SK-N-SH (cell line): ENCODE measurements around the gene MTUS2. TPM values are rescaled to one million over a fixed set of nuclear protein-coding genes. Genes with fewer than 3 reads are reported as not detected.

Experiments
- CTCF ChIA-PET: fragments of 300-600, 350-600 bp; formaldehyde crosslinking; extraction: SDS; loops from one replicate; lab custom pipeline; 2021; lab: Yijun Ruan, JAX
- POLR2A ChIA-PET: fragments of 350-600 bp; sonication (Branson Sonifier 250); formaldehyde crosslinking; extraction: SDS; loops from one replicate; lab custom pipeline; 2020; ENCODE audit warnings: antibody characterized with exemption, inconsistent platforms; lab: Yijun Ruan, JAX
- DNase-seq: peaks from one replicate; pipeline ENCODE4 v3.0.0; 2012
- H2AFZ ChIP-seq: fragments of 200-600 bp; sonication (generic); 2 replicates; pipeline ENCODE4 v1.8.1; 2016; ENCODE audit warnings: antibody characterized with exemption, mild to moderate bottlenecking, low read depth
- H3F3A ChIP-seq: fragments of 200-600 bp; sonication (generic); replicated peaks from 2 replicates; pipeline ENCODE3; 2016; ENCODE audit warnings: antibody characterized with exemption, mild to moderate bottlenecking; ENCODE audit not compliant: insufficient read depth
- H3K27ac ChIP-seq, 2 experiments: fragments of 200-500 bp in 1 of 2; fragments of 200-600 bp in 1 of 2; sonication (Bioruptor generic) in 1 of 2; sonication (generic), shearing (Covaris generic) in 1 of 2; 2 replicates each; pipeline versions ENCODE4 v1.5.1 to v1.6.1; 2014 to 2016; ENCODE audit warnings: low read depth in 2 of 2, inconsistent platforms in 1 of 2, low read length in 1 of 2, mild to moderate bottlenecking in 1 of 2, mixed read lengths in 1 of 2
- H3K27me3 ChIP-seq: fragments of 200-600 bp; sonication (generic), shearing (Covaris generic); 2 replicates; pipeline ENCODE4 v1.6.1; 2016; ENCODE audit warnings: mixed run types; ENCODE audit not compliant: insufficient read depth
- H3K36me3 ChIP-seq, 2 experiments: fragments of 200-500 bp in 1 of 2; fragments of 200-600 bp in 1 of 2; sonication (Bioruptor generic) in 1 of 2; sonication (generic) in 1 of 2; replicated peaks in 1 of 2; 2 replicates each; pipeline versions ENCODE3 to v1.5.1; 2014 to 2016; ENCODE audit warnings: low read length in 1 of 2, mild to moderate bottlenecking in 1 of 2; ENCODE audit not compliant: insufficient read depth in 2 of 2, control insufficient read depth in 1 of 2
- H3K4me1 ChIP-seq, 2 experiments: fragments of 200-500 bp in 1 of 2; fragments of 200-600 bp in 1 of 2; sonication (Bioruptor generic) in 1 of 2; sonication (generic), shearing (Covaris generic) in 1 of 2; 2 replicates each; pipeline versions ENCODE4 v1.5.1 to v1.6.1; 2014 to 2016; ENCODE audit warnings: low read depth in 1 of 2, low read length in 1 of 2, mixed run types in 1 of 2; ENCODE audit not compliant: insufficient read depth in 2 of 2, control insufficient read depth in 1 of 2
- H3K4me2 ChIP-seq: fragments of 200-600 bp; sonication (generic), shearing (Covaris generic); 2 replicates; pipeline ENCODE4 v1.6.1; 2017; ENCODE audit warnings: mixed run types
- H3K4me3 ChIP-seq, 2 experiments: fragments of 200-500 bp in 1 of 2; fragments of 200-600 bp in 1 of 2; sonication (Bioruptor generic) in 1 of 2; sonication (generic), shearing (Covaris generic) in 1 of 2; 2 replicates each; pipeline versions ENCODE4 v1.5.1 to v1.8.1; 2014 to 2016; ENCODE audit warnings: low read depth in 2 of 2, inconsistent platforms in 1 of 2, low read length in 1 of 2, mild to moderate bottlenecking in 1 of 2, mixed read lengths in 1 of 2, moderate library complexity in 1 of 2
- H3K79me2 ChIP-seq: fragments of 200-600 bp; sonication (generic); 2 replicates; pipeline ENCODE4 v1.8.1; 2017; ENCODE audit warnings: mild to moderate bottlenecking; ENCODE audit not compliant: insufficient read depth
- H3K9ac ChIP-seq: fragments of 200-600 bp; sonication (generic); 2 replicates; pipeline ENCODE4 v1.6.1; 2017; ENCODE audit warnings: mixed run types
- H3K9me2 ChIP-seq: fragments of 200-600 bp; sonication (generic); 2 replicates; pipeline ENCODE4 v1.6.1; 2017; ENCODE audit warnings: mixed run types
- H3K9me3 ChIP-seq: fragments of 200-600 bp; sonication (generic); 2 replicates; pipeline ENCODE4 v1.6.1; 2017; ENCODE audit warnings: mixed run types, mild to moderate bottlenecking, moderate library complexity
- H4K20me1 ChIP-seq: fragments of 200-600 bp; sonication (generic); 2 replicates; pipeline ENCODE4 v1.6.1; 2017; ENCODE audit warnings: mild to moderate bottlenecking, mixed run types; ENCODE audit not compliant: insufficient read depth
- FOSL2 ChIP-seq: IDR thresholded peaks from 2 replicates; pipeline ENCODE4 v1.4.0; 2012; ENCODE audit warnings: low read depth, mild to moderate bottlenecking, moderate library complexity, borderline replicate concordance
- GABPA ChIP-seq: IDR thresholded peaks from 2 replicates; pipeline ENCODE4 v1.4.0; 2012; ENCODE audit warnings: low read depth, mild to moderate bottlenecking
- GATA2 ChIP-seq: sonication (generic); formaldehyde crosslinking; IDR thresholded peaks from 2 replicates; pipeline ENCODE4 v1.5.0; 2020; ENCODE audit warnings: mild to moderate bottlenecking, missing genetic modification reagents
- JUND ChIP-seq: IDR thresholded peaks from 2 replicates; pipeline ENCODE4 v1.4.0; 2012
- MEF2A ChIP-seq: IDR thresholded peaks from 2 replicates; pipeline ENCODE4 v1.4.0; 2012; ENCODE audit warnings: low read depth, borderline replicate concordance
- POLR2AphosphoS5 ChIP-seq: IDR thresholded peaks from 2 replicates; pipeline ENCODE4 v1.6.1; 2012; ENCODE audit warnings: low read depth, low read length
- RAD21 ChIP-seq: IDR thresholded peaks from 2 replicates; pipeline ENCODE4 v1.6.1; 2012; ENCODE audit warnings: mild to moderate bottlenecking, low read length
- RFX5 ChIP-seq: IDR thresholded peaks from 2 replicates; pipeline ENCODE4 v1.6.1; 2012; ENCODE audit warnings: mild to moderate bottlenecking, improper control_type of control experiment, low read length
- RXRA ChIP-seq: IDR thresholded peaks from 2 replicates; pipeline ENCODE4 v1.4.0; 2012; ENCODE audit warnings: low read depth, mild to moderate bottlenecking, borderline replicate concordance
- SIN3A ChIP-seq: IDR thresholded peaks from 2 replicates; pipeline ENCODE4 v1.6.1; 2012; ENCODE audit warnings: low read depth, mild to moderate bottlenecking, low read length, moderate library complexity, borderline replicate concordance
- SMC3 ChIP-seq: IDR thresholded peaks from 2 replicates; pipeline ENCODE4 v1.6.1; 2012; ENCODE audit warnings: low read depth, low read length, improper control_type of control experiment
- TAF1 ChIP-seq: IDR thresholded peaks from 2 replicates; pipeline ENCODE4 v1.6.1; 2012; ENCODE audit warnings: low read depth, mild to moderate bottlenecking, low read length, moderate library complexity, borderline replicate concordance
- TEAD4 ChIP-seq: IDR thresholded peaks from 2 replicates; pipeline ENCODE4 v1.4.0; 2012; ENCODE audit warnings: mild to moderate bottlenecking, borderline replicate concordance; ENCODE audit not compliant: insufficient read depth
- YY1 ChIP-seq: IDR thresholded peaks from 2 replicates; pipeline ENCODE4 v1.4.0; 2012; ENCODE audit warnings: low read depth, mild to moderate bottlenecking
- WGBS: methylation state at CpG from one replicate; pipeline ENCODE4 v1.1.6; 2017; ENCODE audit warnings: low lambda C conversion rate; 5-methylcytosine and 5-hydroxymethylcytosine counted together
- polyA plus RNA-seq, 3 experiments: library from polyadenylated mRNA; depleted of rRNA; stranded (reverse); fragments of >200 nt; gene quantifications; 2 replicates each; pipeline ENCODE4 v1.2.3, GENCODE V29; 2012
- TF ChIP-seq, protein P1 (sequence below): IDR thresholded peaks from 2 replicates; pipeline ENCODE4 v1.4.0; 2012; ENCODE audit warnings: low read depth, borderline replicate concordance
- TF ChIP-seq, protein P2 (sequence below): IDR thresholded peaks from 2 replicates; pipeline ENCODE4 v1.4.0; 2012; ENCODE audit warnings: low read depth
- TF ChIP-seq, protein P3 (sequence below): IDR thresholded peaks from 2 replicates; pipeline ENCODE4; 2012
- TF ChIP-seq, protein P4 (sequence below): IDR thresholded peaks from 2 replicates; pipeline ENCODE4 v1.6.1; 2012; ENCODE audit warnings: mild to moderate bottlenecking, low read depth, low read length, moderate library complexity

MTUS2 gene
- polyA plus RNA-seq, 1 of the 3 experiments (the other 2 are of a cell fraction): 1.7 TPM

DNA sequence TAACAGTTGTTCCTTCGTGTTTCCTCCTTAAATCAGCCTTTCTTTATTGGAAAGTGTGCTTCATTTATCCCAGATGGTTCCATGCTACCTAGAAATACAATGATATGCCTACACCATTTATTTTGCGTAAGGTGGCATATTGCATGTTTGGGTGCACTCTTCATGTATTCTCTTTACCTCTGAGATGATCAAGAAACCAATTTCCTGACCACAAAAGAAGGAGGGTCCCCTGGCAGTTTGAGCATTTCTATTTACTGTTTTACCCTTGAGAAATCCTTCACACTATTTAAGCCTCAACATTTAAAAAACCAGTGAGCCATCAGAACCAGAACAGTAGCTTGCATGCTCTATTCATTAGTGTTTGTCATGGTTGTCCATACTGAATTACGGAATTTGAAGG is 354.0 kb downstream of the MTUS2 start:
- H3K36me3 ChIP-seq: no peaks in the 10 kb centered on the region
- no peaks in the 10 kb centered on the region for H3K9me3 ChIP-seq
- no peaks in the 10 kb centered on the region for H3K9me2 ChIP-seq
- H3K27ac ChIP-seq: no peak overlapping the region
- no peaks in the 10 kb centered on the region for H3F3A ChIP-seq
- H3K27me3 ChIP-seq: no peaks in the 10 kb centered on the region
- ChIA-PET CTCF (no interaction called here), POLR2A (no interaction called here)
- H3K79me2 ChIP-seq: no peaks in the 10 kb centered on the region
- TF ChIP-seq TEAD4 (no peak), FOSL2 (no peak), GABPA (no peak), YY1 (no peak), RAD21 (no peak), RXRA (no peak), SIN3A (no peak), SMC3 (no peak), JUND (no peak), RFX5 (no peak), GATA2 (CRISPR knock-in tag) (no peak), TAF1 (no peak), POLR2AphosphoS5 (no peak), MEF2A (no peak)
- TF ChIP-seq, protein P1, sequence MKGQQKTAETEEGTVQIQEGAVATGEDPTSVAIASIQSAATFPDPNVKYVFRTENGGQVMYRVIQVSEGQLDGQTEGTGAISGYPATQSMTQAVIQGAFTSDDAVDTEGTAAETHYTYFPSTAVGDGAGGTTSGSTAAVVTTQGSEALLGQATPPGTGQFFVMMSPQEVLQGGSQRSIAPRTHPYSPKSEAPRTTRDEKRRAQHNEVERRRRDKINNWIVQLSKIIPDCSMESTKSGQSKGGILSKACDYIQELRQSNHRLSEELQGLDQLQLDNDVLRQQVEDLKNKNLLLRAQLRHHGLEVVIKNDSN: no peak
- TF ChIP-seq, protein P2, sequence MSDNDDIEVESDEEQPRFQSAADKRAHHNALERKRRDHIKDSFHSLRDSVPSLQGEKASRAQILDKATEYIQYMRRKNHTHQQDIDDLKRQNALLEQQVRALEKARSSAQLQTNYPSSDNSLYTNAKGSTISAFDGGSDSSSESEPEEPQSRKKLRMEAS: no peak
- TF ChIP-seq, protein P3, sequence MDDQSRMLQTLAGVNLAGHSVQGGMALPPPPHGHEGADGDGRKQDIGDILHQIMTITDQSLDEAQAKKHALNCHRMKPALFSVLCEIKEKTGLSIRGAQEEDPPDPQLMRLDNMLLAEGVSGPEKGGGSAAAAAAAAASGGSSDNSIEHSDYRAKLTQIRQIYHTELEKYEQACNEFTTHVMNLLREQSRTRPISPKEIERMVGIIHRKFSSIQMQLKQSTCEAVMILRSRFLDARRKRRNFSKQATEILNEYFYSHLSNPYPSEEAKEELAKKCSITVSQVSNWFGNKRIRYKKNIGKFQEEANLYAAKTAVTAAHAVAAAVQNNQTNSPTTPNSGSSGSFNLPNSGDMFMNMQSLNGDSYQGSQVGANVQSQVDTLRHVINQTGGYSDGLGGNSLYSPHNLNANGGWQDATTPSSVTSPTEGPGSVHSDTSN: no peak
- TF ChIP-seq, protein P4, sequence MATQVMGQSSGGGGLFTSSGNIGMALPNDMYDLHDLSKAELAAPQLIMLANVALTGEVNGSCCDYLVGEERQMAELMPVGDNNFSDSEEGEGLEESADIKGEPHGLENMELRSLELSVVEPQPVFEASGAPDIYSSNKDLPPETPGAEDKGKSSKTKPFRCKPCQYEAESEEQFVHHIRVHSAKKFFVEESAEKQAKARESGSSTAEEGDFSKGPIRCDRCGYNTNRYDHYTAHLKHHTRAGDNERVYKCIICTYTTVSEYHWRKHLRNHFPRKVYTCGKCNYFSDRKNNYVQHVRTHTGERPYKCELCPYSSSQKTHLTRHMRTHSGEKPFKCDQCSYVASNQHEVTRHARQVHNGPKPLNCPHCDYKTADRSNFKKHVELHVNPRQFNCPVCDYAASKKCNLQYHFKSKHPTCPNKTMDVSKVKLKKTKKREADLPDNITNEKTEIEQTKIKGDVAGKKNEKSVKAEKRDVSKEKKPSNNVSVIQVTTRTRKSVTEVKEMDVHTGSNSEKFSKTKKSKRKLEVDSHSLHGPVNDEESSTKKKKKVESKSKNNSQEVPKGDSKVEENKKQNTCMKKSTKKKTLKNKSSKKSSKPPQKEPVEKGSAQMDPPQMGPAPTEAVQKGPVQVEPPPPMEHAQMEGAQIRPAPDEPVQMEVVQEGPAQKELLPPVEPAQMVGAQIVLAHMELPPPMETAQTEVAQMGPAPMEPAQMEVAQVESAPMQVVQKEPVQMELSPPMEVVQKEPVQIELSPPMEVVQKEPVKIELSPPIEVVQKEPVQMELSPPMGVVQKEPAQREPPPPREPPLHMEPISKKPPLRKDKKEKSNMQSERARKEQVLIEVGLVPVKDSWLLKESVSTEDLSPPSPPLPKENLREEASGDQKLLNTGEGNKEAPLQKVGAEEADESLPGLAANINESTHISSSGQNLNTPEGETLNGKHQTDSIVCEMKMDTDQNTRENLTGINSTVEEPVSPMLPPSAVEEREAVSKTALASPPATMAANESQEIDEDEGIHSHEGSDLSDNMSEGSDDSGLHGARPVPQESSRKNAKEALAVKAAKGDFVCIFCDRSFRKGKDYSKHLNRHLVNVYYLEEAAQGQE: no peak
- no peak overlapping the region for H2AFZ ChIP-seq
- no peak overlapping the region for H3K4me2 ChIP-seq
- no peaks in the 10 kb centered on the region for H3K4me1 ChIP-seq
- no peaks in the 10 kb centered on the region for H4K20me1 ChIP-seq
- no peak for DNase-seq
- 6% methylated on average over 3 of the region's 3 CpGs for WGBS
- no peak overlapping the region for H3K9ac ChIP-seq
- H3K4me3 ChIP-seq: no peak overlapping the region
